ENCODE data around the gene ARAP2.

The ARAP2 gene

GRCh38 chr4:36042122-36042970 lies 202.0 kb downstream of the ARAP2 start:
- no peak for DNase-seq (ENCODE audit: low read depth)

- no peak for DNase-seq (ENCODE audit: low read depth)
Measured at GRCh38 chr4:36041340-36041739, 203.0 kb downstream of the ARAP2 start.

GRCh38 chr4:36039026-36039425 lies 205.3 kb downstream of the ARAP2 start:
- DNase-seq (ENCODE audit: low read depth): no peak

GRCh38 chr4:36038491-36038890 lies 205.8 kb downstream of the ARAP2 start:
- no peak for DNase-seq (ENCODE audit: low read depth)

GRCh38 chr4:36037127-36037526 lies 207.2 kb downstream of the ARAP2 start:
- DNase-seq (ENCODE audit: low read depth): no peak

- no peak for DNase-seq (ENCODE audit: low read depth)
Measured at GRCh38 chr4:36029951-36030350, 214.4 kb downstream of the ARAP2 start.

GRCh38 chr4:36027203-36027602 lies 217.1 kb downstream of the ARAP2 start:
- DNase-seq (ENCODE audit: low read depth): no peak

GRCh38 chr4:36026348-36026880 lies 217.9 kb downstream of the ARAP2 start:
- DNase-seq (ENCODE audit: low read depth): no peak

GRCh38 chr4:36024901-36025660 lies 219.2 kb downstream of the ARAP2 start:
- DNase-seq (ENCODE audit: low read depth): no peak

GRCh38 chr4:36020351-36020750 lies 224.0 kb downstream of the ARAP2 start:
- DNase-seq (ENCODE audit: low read depth): no peak
